HFF-Myc (cell line): ENCODE results near the gene LYZ.
"Not testable (repeated sequence)": the region's sequence is repeated elsewhere in the genome, so short reads cannot be mapped to it uniquely, and the experiment has no call there.

Source experiments
- DNase-seq: peaks from one replicate; pipeline ENCODE4 v3.0.0-alpha.2; 2011; ENCODE audit warnings: low read depth; ENCODE audit errors: extremely low read depth
- H3K4me3 ChIP-seq: replicated peaks from 2 replicates; pipeline ENCODE4 v1.5.1; 2011; ENCODE audit warnings: low read depth, mild to moderate bottlenecking, control low read depth, low read length
- CTCF ChIP-seq: IDR thresholded peaks from 2 replicates; pipeline ENCODE4 v1.5.1; 2012; ENCODE audit warnings: mild to moderate bottlenecking, low read depth, low read length, control low read depth; ENCODE audit errors: missing control alignments

Gene LYZ

GRCh38 chr12:69348162-69348938, at the start of gene LYZ:
Gene LYZ, plus strand, starts transcription at chr12:69348381. Its CDS starts 28 bp downstream, at chr12:69348409.
- no peak within 1 kb of the TSS for H3K4me3 ChIP-seq
- no peak for TF ChIP-seq CTCF
- no peak for DNase-seq

DNA sequence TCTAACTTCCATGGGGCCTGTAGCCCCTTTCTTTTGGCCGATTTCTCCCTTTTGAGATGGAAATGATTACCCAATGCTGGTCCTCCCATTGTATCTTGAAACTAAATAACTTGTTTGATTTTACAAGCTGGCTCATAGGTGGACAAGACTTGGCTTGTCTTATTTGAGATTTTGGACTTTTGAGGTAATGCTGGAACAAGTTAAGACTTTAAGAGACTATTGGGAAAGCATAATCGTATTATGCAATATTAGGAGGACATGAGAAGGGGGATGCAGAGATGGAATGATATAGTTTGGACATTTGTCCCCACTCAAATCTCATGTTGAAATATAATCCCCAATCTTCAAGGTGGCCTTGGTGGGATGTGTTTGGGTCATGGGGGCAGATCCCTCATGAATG, 49.2 kb upstream of the LYZ start:
- no peak for TF ChIP-seq CTCF

GRCh38 chr12:69304284-69304683, 43.9 kb upstream of the LYZ start:
- no peak for TF ChIP-seq CTCF
- DNase-seq, result no peak
- no peak overlapping the region for H3K4me3 ChIP-seq

More for the DNA sequence above, 49.2 kb upstream of the LYZ start:
- H3K4me3 ChIP-seq, result no peak overlapping the region
- no peak for DNase-seq

- TF ChIP-seq CTCF, result no peak
These were observed 38.7 kb upstream of the LYZ start for GRCh38 chr12:69309461-69309860.

GRCh38 chr12:69313209-69313608, 35.0 kb upstream of the LYZ start:
- no peak overlapping the region for H3K4me3 ChIP-seq
- TF ChIP-seq CTCF, result no peak

More at GRCh38 chr12:69309461-69309860, 38.7 kb upstream of the LYZ start:
- no peak for DNase-seq
- H3K4me3 ChIP-seq, result no peak overlapping the region

GRCh38 chr12:69316784-69317183, 31.4 kb upstream of the LYZ start:
- DNase-seq, H3K4me3 ChIP-seq: not testable (repeated sequence)

More at GRCh38 chr12:69313209-69313608, 35.0 kb upstream of the LYZ start:
- DNase-seq, result no peak

GRCh38 chr12:69317233-69317632, 30.9 kb upstream of the LYZ start:
- DNase-seq, H3K4me3 ChIP-seq: not testable (repeated sequence)

DNA sequence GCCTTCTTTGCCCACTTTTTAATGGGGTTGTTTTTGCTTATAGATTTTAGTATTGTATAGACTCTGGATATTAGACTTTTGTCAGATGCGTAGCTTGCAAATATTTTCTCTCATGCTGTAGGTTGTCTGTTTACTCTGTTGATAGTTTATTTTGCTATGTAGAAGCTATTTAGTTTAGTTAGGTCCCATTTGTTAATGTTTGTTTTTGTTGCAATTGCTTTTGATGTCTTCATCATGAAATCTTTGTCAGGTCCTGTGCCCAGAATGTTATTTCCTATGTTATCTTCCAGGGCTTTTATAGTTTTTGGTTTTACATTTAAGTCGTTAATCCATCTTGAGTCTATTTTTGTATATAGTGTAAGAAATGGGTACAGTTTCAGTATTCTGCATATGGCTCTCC, 30.0 kb upstream of the LYZ start:
- no peak overlapping the region for H3K4me3 ChIP-seq
- DNase-seq, result no peak
- TF ChIP-seq CTCF, result no peak
